Tongue (tissue), 2 donors: ENCODE data around the gene RALGAPA2. TPM values are rescaled to one million over a fixed set of nuclear protein-coding genes. Genes with fewer than 3 reads are reported as not detected.

ENCODE experiments used
- DNase-seq: peaks from one replicate; pipeline ENCODE4 v3.0.0-alpha.2; 2015
- total RNA-seq: library from RNA; depleted of rRNA; stranded (reverse); fragments of >200 nt; gene quantifications from one replicate; pipeline ENCODE4 v1.2.3, GENCODE V29; 2014

RALGAPA2 gene
- total RNA-seq, 1 donor from 2014 or later, result 23.1 TPM

- DNase-seq, result peak; percentile 22
Observed at GRCh38 chr20:20399531-20400500, 312.6 kb downstream of the RALGAPA2 start.

GRCh38 chr20:20398123-20398522 is 314.3 kb downstream of the RALGAPA2 start:
- DNase-seq, result no peak

- DNase-seq, result no peak
Observed at GRCh38 chr20:20396794-20397193, 315.6 kb downstream of the RALGAPA2 start.

GRCh38 chr20:20395903-20396568 is 316.4 kb downstream of the RALGAPA2 start:
- peak; percentile 71 for DNase-seq

GRCh38 chr20:20395087-20395486 is 317.4 kb downstream of the RALGAPA2 start:
- no peak for DNase-seq

GRCh38 chr20:20393207-20394120 is 319.0 kb downstream of the RALGAPA2 start:
- DNase-seq, result peak; percentile 75

GRCh38 chr20:20391766-20392165 is 320.7 kb downstream of the RALGAPA2 start:
- no peak for DNase-seq

- DNase-seq, result no peak
Observed at GRCh38 chr20:20391115-20391514, 321.3 kb downstream of the RALGAPA2 start.

GRCh38 chr20:20390393-20390792 is 322.1 kb downstream of the RALGAPA2 start:
- DNase-seq, result no peak

GRCh38 chr20:20386192-20386591 is 326.3 kb downstream of the RALGAPA2 start:
- no peak for DNase-seq

- DNase-seq, result no peak
Observed at GRCh38 chr20:20375862-20376261, 336.6 kb downstream of the RALGAPA2 start.

- peak; percentile 37 for DNase-seq
Observed at GRCh38 chr20:20373091-20373571, 339.3 kb downstream of the RALGAPA2 start.

- DNase-seq, result no peak
Observed at GRCh38 chr20:20371681-20372080, 340.8 kb downstream of the RALGAPA2 start.

- no peak for DNase-seq
Observed at GRCh38 chr20:20371083-20371482, 341.4 kb downstream of the RALGAPA2 start.

- peak; percentile 30 for DNase-seq
Observed at GRCh38 chr20:20370094-20370575, 342.3 kb downstream of the RALGAPA2 start.

GRCh38 chr20:20369250-20370093 is 343.0 kb downstream of the RALGAPA2 start:
- DNase-seq, result no peak

- no peak for DNase-seq
Observed at GRCh38 chr20:20368418-20369249, 343.8 kb downstream of the RALGAPA2 start.

- no peak for DNase-seq
Observed at GRCh38 chr20:20367575-20368417, 344.6 kb downstream of the RALGAPA2 start, which contains the start of gene INSM1. Gene INSM1, plus strand, starts transcription at chr20:20368104. Its CDS starts 164 bp downstream, at chr20:20368268.
